ENCODE results near the gene WIPI1.

Gene WIPI1

DNA sequence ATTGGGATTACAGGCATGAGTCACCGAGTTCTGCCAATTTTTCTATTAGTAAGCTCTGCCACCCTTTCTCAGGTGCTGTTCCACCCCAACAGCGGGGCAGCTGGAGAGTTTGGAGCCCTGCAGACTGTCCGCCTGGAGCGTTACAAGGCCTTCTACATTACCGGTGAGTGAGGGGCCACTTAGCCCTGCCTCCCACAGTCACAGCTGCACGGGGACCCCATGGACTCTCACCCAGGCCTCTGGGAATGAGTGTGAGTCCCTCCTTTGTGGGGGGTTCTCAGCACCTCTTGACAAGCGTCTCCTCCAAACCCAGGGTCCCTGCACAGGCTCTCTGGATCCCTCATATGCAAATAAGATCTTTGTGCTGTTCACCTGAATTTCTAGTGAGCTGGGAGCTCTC, 56.0 kb downstream of the WIPI1 start:
- Histone ChIP-seq H3K36me3 (ENCODE audit: control insufficient read depth, insufficient read depth, low read length) (no peaks in the 10 kb centered on the region), H3K27me3 (replicated peaks; ENCODE audit: control insufficient read depth, insufficient read depth, low read length) (no peaks in the 10 kb centered on the region), H3K4me3 (replicated peaks; ENCODE audit: low read depth, low read length) (no peak overlapping the region)
- TF ChIP-seq, protein P1, sequence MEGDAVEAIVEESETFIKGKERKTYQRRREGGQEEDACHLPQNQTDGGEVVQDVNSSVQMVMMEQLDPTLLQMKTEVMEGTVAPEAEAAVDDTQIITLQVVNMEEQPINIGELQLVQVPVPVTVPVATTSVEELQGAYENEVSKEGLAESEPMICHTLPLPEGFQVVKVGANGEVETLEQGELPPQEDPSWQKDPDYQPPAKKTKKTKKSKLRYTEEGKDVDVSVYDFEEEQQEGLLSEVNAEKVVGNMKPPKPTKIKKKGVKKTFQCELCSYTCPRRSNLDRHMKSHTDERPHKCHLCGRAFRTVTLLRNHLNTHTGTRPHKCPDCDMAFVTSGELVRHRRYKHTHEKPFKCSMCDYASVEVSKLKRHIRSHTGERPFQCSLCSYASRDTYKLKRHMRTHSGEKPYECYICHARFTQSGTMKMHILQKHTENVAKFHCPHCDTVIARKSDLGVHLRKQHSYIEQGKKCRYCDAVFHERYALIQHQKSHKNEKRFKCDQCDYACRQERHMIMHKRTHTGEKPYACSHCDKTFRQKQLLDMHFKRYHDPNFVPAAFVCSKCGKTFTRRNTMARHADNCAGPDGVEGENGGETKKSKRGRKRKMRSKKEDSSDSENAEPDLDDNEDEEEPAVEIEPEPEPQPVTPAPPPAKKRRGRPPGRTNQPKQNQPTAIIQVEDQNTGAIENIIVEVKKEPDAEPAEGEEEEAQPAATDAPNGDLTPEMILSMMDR (IDR thresholded peaks at IDR 0.05; ENCODE audit: insufficient read depth, low read length, poor library complexity, severe bottlenecking) = no peak
- no peak for DNase-seq (ENCODE audit: extremely low read depth, insufficient read length)

DNA sequence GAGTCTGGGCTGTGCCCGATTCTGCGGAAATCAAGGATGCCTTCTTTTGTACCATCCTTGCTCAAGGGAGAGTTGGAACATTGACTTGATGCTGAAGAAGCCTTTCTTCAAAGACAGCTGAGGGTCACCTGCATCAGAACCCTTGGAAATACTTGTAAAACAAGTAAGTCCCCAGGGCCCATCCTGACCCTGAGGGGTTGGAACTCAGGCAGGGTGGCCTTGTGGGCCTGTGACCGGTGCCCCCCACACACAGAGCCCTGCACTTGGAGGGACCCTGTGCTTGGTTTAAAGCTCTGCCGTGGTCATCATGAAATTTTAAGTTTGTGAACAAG, 56.9 kb downstream of the WIPI1 start:
- DNase-seq (ENCODE audit: extremely low read depth, insufficient read length) = no peak
- H3K27me3 ChIP-seq (replicated peaks; ENCODE audit: control insufficient read depth, insufficient read depth, low read length) = no peaks in the 10 kb centered on the region
- no peaks in the 10 kb centered on the region for H3K36me3 ChIP-seq (ENCODE audit: control insufficient read depth, insufficient read depth, low read length)
- H3K4me3 ChIP-seq (replicated peaks; ENCODE audit: low read depth, low read length) = no peak overlapping the region
- TF ChIP-seq, protein P1 (IDR thresholded peaks at IDR 0.05; ENCODE audit: insufficient read depth, low read length, poor library complexity, severe bottlenecking) = no peak

DNA sequence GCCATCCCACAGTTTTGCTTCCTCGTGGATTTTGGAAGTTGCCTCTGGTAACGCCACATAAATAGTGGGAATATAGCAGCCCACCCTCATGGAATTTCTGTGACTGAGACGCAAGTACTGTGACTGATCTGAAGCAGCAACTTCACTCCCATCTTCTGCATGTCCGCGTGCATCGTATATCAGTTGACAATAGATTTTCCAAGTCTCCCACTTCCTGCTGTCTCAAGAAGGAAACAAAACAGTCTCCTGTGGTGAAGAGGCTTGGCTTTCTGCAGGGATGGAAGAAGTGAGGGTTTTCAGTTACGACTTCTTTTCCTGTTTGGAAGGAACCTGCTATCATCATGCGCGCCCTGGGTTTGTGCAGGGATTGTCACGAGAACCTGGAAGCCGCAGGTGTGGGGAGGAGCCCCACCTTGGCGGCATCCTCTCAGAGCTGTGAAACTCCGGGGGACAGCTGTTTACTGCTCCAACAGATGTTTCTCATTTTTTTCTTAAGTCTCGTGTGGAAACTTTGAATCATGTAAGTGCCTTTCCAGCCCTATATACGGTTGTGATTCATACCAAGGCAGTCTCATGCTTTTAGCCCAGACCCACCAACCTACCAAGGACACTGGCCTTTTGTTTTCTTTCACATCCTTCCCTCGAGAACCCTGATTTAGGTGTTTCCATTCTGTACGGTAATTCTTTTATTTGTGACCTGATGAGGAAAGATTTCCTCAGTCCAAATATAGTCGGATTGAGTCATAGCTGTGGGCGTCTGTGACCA, 57.5 kb downstream of the WIPI1 start:
- no peaks in the 10 kb centered on the region for H3K27me3 ChIP-seq (replicated peaks; ENCODE audit: control insufficient read depth, insufficient read depth, low read length)
- DNase-seq (ENCODE audit: extremely low read depth, insufficient read length) = no peak
- TF ChIP-seq, protein P1 (IDR thresholded peaks at IDR 0.05; ENCODE audit: insufficient read depth, low read length, poor library complexity, severe bottlenecking) = no peak
- H3K4me3 ChIP-seq (replicated peaks; ENCODE audit: low read depth, low read length) = no peak overlapping the region
- no peaks in the 10 kb centered on the region for H3K36me3 ChIP-seq (ENCODE audit: control insufficient read depth, insufficient read depth, low read length)

DNA sequence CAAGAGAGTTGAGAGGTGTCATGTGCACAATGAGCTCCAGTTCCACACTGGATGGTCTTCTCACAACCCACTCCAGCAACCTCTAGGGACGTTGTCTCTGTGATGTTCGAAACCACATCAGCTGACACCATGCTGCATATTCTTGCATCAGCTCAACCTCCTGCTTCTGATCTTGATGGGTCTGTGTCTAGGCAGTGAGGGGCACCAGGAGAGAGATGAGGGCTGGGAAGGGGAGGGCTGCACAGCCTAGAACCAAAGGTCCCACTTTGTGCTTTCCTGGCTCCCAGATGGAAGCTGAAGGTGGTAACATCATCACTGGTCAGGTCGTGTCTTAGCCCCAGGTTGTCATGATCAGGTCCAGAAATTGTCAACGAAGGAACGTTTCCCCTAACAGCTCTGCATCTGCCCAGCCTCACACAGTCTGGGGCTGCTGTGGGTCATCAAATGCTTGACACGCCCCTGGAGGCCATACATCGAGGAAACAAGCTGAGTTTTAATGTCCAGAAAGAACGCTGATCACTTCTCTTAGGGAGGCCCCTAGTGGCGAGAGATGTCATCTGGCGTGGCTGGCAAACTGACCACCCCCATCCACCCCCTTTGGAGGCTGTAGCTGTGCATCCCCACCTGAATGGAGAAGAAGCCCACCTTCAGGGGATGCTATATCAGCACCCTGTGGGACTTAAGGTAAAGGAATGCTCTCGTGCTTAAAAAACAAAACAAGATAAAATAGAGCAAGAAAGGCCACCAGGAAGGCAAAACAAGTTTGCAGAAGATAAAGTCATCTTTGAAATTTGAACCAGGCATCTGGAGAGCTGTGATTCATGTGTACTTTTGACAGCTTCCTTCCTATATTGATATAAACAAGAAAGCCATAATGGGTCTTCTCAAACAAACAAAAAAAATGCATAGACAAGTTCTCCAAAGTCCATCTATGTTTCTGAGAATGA, 58.3 kb downstream of the WIPI1 start:
- TF ChIP-seq, protein P1 (IDR thresholded peaks at IDR 0.05; ENCODE audit: insufficient read depth, low read length, poor library complexity, severe bottlenecking) = peak; percentile 79
- Histone ChIP-seq H3K27me3 (replicated peaks; ENCODE audit: control insufficient read depth, insufficient read depth, low read length) (no peaks in the 10 kb centered on the region), H3K4me3 (replicated peaks; ENCODE audit: low read depth, low read length) (no peak overlapping the region), H3K36me3 (ENCODE audit: control insufficient read depth, insufficient read depth, low read length) (no peaks in the 10 kb centered on the region)
- peak; percentile 31 for DNase-seq (ENCODE audit: extremely low read depth, insufficient read length)

DNA sequence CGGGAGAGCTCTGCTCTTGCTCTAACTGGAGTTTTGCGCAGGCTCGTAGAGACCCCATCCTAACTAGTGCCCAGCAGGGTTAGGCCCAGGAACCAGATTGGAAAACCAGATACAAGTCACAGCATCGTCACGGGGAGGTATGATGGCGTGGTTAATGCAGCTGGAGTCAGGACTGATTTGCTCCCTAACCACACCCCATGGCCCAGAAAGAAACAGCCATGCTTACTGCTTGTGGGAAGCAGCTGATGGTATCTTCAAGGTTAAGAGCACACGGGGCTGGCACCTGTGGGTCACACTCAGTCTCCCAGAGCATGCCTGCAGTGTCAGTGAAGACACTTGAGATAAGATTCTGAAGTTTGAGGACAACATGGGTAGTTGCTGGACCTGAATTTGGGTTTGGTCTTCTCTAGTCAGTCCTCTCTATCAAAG, 60.2 kb downstream of the WIPI1 start:
- TF ChIP-seq, protein P1 (IDR thresholded peaks at IDR 0.05; ENCODE audit: insufficient read depth, low read length, poor library complexity, severe bottlenecking) = no peak
- H3K36me3 ChIP-seq (ENCODE audit: control insufficient read depth, insufficient read depth, low read length) = no peaks in the 10 kb centered on the region
- DNase-seq (ENCODE audit: extremely low read depth, insufficient read length) = no peak
- H3K4me3 ChIP-seq (replicated peaks; ENCODE audit: low read depth, low read length) = no peak overlapping the region
- no peaks in the 10 kb centered on the region for H3K27me3 ChIP-seq (replicated peaks; ENCODE audit: control insufficient read depth, insufficient read depth, low read length)

Data from GM06990 (cell line).